ENCODE data around the gene THRAP3. TPM values are rescaled to one million over a fixed set of nuclear protein-coding genes. Genes with fewer than 3 reads are reported as not detected.

THRAP3 gene
- total RNA-seq, 1 donor, result 127 TPM

DNA sequence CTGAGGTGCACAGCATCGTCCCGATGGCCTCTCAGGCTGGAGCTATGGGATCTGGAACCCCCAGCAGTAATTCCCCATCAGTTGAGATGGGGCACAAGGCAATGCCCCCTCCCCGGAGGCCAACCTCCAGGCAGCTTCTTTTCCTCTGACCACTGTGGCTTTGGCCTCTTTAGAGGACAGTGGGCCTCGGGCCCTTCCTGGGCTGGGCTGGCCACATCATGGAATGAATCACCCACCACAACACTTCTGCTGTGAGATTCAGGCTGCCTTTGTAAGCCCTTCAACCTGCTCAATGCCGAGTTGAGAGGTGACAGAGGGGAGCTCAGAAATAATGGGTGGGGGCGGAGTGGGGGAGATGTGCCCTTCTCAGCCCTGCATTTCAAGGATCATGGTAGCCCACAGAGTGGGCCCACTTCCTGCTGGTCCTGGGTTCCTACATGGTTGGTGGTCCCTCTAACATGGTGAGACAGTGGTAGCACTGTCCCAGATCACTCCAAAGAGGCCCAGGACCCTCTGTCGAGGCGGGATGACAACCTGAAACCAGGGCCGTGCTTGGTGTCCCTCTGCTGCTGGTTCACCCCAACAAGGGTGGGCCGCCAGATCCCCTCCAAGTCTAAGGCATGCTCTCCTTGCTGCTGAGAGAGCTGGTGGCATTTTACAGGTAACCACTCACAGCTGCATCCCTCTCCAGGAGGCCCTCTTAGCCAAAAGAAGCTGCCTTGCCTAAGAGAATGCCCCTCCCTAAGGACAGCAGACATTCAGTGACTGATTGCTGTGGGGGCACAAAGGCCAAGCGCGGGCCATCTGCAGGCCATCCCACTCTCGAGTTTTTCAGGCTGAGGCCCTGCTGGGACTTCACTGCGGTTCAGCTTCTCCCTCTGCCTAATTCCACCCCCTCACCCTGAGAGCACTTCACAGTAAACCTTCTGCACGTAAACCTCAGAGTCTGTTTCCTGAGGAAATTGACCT lies 129.0 kb downstream of the THRAP3 start:
- Histone ChIP-seq H4K20me1 (ENCODE audit: insufficient read depth, low read length) (no peaks in the 10 kb centered on the region), H3K27me3 (ENCODE audit: insufficient read depth, low read length) (no peaks in the 10 kb centered on the region), H3K4me2 (ENCODE audit: insufficient read depth, low read length) (peak overlapping the region; percentile 80), H3K27ac (ENCODE audit: low read depth, low read length) (peak overlapping the region; percentile 98), H3K79me2 (ENCODE audit: insufficient read depth, low read length) (peaks cover 3% of the 10 kb centered on the region), H3K4me3 (ENCODE audit: insufficient read depth, low read length) (no peak overlapping the region), H3K36me3 (ENCODE audit: insufficient read depth, low read length) (peaks cover 32% of the 10 kb centered on the region), H3K4me1 (ENCODE audit: insufficient read depth, low read length) (peaks cover 47% of the 10 kb centered on the region), H3K9me3 (ENCODE audit: low read depth, low read length) (no peaks in the 10 kb centered on the region), H2AFZ (ENCODE audit: low read length) (no peak overlapping the region)
- DNase-seq (ENCODE audit: insufficient read length, low spot score, missing footprints), result peak; percentile 91
- TF ChIP-seq, protein P1, sequence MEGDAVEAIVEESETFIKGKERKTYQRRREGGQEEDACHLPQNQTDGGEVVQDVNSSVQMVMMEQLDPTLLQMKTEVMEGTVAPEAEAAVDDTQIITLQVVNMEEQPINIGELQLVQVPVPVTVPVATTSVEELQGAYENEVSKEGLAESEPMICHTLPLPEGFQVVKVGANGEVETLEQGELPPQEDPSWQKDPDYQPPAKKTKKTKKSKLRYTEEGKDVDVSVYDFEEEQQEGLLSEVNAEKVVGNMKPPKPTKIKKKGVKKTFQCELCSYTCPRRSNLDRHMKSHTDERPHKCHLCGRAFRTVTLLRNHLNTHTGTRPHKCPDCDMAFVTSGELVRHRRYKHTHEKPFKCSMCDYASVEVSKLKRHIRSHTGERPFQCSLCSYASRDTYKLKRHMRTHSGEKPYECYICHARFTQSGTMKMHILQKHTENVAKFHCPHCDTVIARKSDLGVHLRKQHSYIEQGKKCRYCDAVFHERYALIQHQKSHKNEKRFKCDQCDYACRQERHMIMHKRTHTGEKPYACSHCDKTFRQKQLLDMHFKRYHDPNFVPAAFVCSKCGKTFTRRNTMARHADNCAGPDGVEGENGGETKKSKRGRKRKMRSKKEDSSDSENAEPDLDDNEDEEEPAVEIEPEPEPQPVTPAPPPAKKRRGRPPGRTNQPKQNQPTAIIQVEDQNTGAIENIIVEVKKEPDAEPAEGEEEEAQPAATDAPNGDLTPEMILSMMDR (IDR thresholded peaks at IDR 0.05; ENCODE audit: extremely low read depth, low read depth, low read length), result no peak

DNA sequence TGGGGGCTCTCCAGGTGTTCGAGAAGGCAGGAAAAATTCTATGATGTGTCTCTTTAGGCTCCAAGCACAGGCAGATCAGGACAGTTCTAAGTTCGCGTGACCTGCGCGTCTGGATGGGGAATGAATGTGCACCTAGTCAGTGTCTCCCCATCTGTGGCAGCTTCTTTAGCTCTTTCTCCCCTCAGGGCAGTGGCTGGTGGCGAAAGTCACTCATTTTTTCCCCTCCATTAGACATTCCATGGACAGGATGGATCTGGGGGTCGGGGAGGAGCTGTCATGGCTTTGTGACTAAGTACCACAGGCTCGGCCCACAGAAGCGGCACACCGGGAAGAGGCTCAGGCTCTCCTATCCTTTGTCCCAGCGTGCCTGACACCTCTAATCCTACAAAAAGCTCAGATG lies 130.2 kb downstream of the THRAP3 start:
- Histone ChIP-seq H3K27ac (ENCODE audit: low read depth, low read length) (no peak overlapping the region), H2AFZ (ENCODE audit: low read length) (no peak overlapping the region), H3K27me3 (ENCODE audit: insufficient read depth, low read length) (no peaks in the 10 kb centered on the region), H4K20me1 (ENCODE audit: insufficient read depth, low read length) (no peaks in the 10 kb centered on the region), H3K36me3 (ENCODE audit: insufficient read depth, low read length) (peaks cover 32% of the 10 kb centered on the region), H3K4me2 (ENCODE audit: insufficient read depth, low read length) (no peak overlapping the region), H3K79me2 (ENCODE audit: insufficient read depth, low read length) (peaks cover 8% of the 10 kb centered on the region), H3K4me3 (ENCODE audit: insufficient read depth, low read length) (no peak overlapping the region), H3K9me3 (ENCODE audit: low read depth, low read length) (no peaks in the 10 kb centered on the region), H3K4me1 (ENCODE audit: insufficient read depth, low read length) (peaks cover 42% of the 10 kb centered on the region)
- peak; percentile 52 for DNase-seq (ENCODE audit: insufficient read length, low spot score, missing footprints)
- TF ChIP-seq, protein P1 (IDR thresholded peaks at IDR 0.05; ENCODE audit: extremely low read depth, low read depth, low read length), result no peak

Small RNA genes within 50 kb of the gene (small RNA-seq; reads per million reads assigned to genes)
- gene RN7SL131P, result not detected
- not detected for gene UBE2V2P4

Other genes with a start within 250 kb of the THRAP3 start
- gene TEKT2, start 140.3 kb upstream of the THRAP3 start, total RNA-seq, result 0.29 TPM in 1 of 2 replicates, not detected in the other
- 20.6 and 24.2 TPM in 2 replicates for gene ADPRS, start 135.6 kb upstream of the THRAP3 start, total RNA-seq
- gene COL8A2, start 99.2 kb upstream of the THRAP3 start, total RNA-seq, result 12.7 and 15.2 TPM in 2 replicates
- gene TRAPPC3, start 75.0 kb upstream of the THRAP3 start, total RNA-seq, result 93.4 and 111 TPM in 2 replicates
- gene MAP7D1, start 68.3 kb upstream of the THRAP3 start, total RNA-seq, result 106 and 132 TPM in 2 replicates
- 1.8 and 2.2 TPM in 2 replicates for gene SH3D21, start 81.9 kb downstream of the THRAP3 start, total RNA-seq
- 119 and 135 TPM in 2 replicates for gene EVA1B, start 99.2 kb downstream of the THRAP3 start, total RNA-seq
- 11.9 and 12.4 TPM in 2 replicates for gene STK40, start 161.5 kb downstream of the THRAP3 start, total RNA-seq
- gene LSM10, start 173.5 kb downstream of the THRAP3 start, total RNA-seq, result 4.4 and 6.2 TPM in 2 replicates
- gene OSCP1, start 226.0 kb downstream of the THRAP3 start, total RNA-seq, result 14.5 and 15.6 TPM in 2 replicates
- 77.1 and 77.2 TPM in 2 replicates for gene MRPS15, start 239.9 kb downstream of the THRAP3 start, total RNA-seq